Astrocyte (in vitro differentiated cells and primary cell): ENCODE measurements around the gene CACNA1C.

Experiments
- CTCF ChIP-seq: IDR thresholded peaks from 2 replicates; pipeline ENCODE4 v1.5.1; 2011; ENCODE audit warnings: low read depth, mild to moderate bottlenecking, inconsistent platforms, low read length, moderate library complexity; ENCODE audit not compliant: insufficient read depth
- EZH2 ChIP-seq: IDR thresholded peaks from 2 replicates; pipeline ENCODE4 v1.6.1; 2012; ENCODE audit warnings: mild to moderate bottlenecking, low read length, inconsistent platforms; ENCODE audit not compliant: insufficient read depth

GRCh38 chr12:2641761-2642160 is 589.0 kb downstream of the CACNA1C start:
- TF ChIP-seq CTCF (no peak), EZH2 (no peak)
